HepG2 (cell line): ENCODE results near the gene ATOH8. TPM values are rescaled to one million over a fixed set of nuclear protein-coding genes. Genes with fewer than 3 reads are reported as not detected.

Experiments
- ATAC-seq: fragments of 200-7000 bp; cut with Tn5 transposase; 3 replicates; pipeline ENCODE4 v1.9.1; 2020; ENCODE audit warnings: mild to moderate bottlenecking, moderate library complexity
- BruUV-seq: library from RNA; stranded (reverse); fragments of 400-500 nt; replicated peaks from 2 replicates; lab custom pipeline; 2021; lab: Mats Ljungman, UMichigan
- CTCF ChIA-PET: fragments of 300-600 bp; formaldehyde crosslinking; extraction: SDS; loops from one replicate; lab custom pipeline; 2021; ENCODE audit warnings: low total read pairs, inconsistent platforms, low intra/inter-chr PET ratio; lab: Yijun Ruan, JAX
- POLR2A ChIA-PET: fragments of 350-600 bp; sonication (Branson Sonifier 250); formaldehyde crosslinking; loops from one replicate; lab custom pipeline; 2020; ENCODE audit warnings: antibody characterized with exemption, inconsistent platforms; lab: Yijun Ruan, JAX
- DNase-seq: peaks from one replicate; pipeline ENCODE4 v3.0.0-alpha.2; 2015; ENCODE audit warnings: low spot score
- FAIRE-seq: peaks from 3 replicates; lab custom pipeline; 2011; peaks lifted over from hg19 to GRCh38; lab: Jason Lieb, UNC
- H2AFZ ChIP-seq: one replicate; pipeline ENCODE4 v1.6.1; 2011; ENCODE audit warnings: low read length, inconsistent platforms
- H3K27ac ChIP-seq: fragments of 300-600 bp; 3 replicates; pipeline ENCODE4 v1.8.0; 2011; ENCODE audit warnings: mixed run types, mild to moderate bottlenecking, mixed read lengths, low read length, inconsistent platforms; ENCODE audit not compliant: insufficient read depth; ENCODE audit errors: extremely low read length
- H3K27me3 ChIP-seq, 2 experiments: fragments of 200-600 bp in 1 of 2; 2 replicates in 1 of 2; 3 replicates in 1 of 2; pipeline versions ENCODE4 v1.6.0 to v1.8.0; 2011; ENCODE audit warnings: low read length in 2 of 2, mild to moderate bottlenecking in 2 of 2, moderate library complexity in 2 of 2, inconsistent platforms in 1 of 2; ENCODE audit not compliant: insufficient read depth in 2 of 2, control insufficient read depth in 1 of 2
- H3K36me3 ChIP-seq, 2 experiments: fragments of 200-600 bp in 1 of 2; replicated peaks in 1 of 2; 2 replicates in 1 of 2; 3 replicates in 1 of 2; pipeline versions ENCODE4 v1.5.1 to v1.8.0; 2011; ENCODE audit warnings: low read length in 2 of 2, inconsistent platforms in 1 of 2; ENCODE audit not compliant: insufficient read depth in 2 of 2, control insufficient read depth in 1 of 2
- H3K4me1 ChIP-seq: 2 replicates; pipeline ENCODE4 v1.5.1; 2012; ENCODE audit warnings: low read length, inconsistent platforms; ENCODE audit not compliant: insufficient read depth
- H3K4me2 ChIP-seq: 2 replicates; pipeline ENCODE4 v1.6.0; 2011; ENCODE audit warnings: low read depth, low read length, inconsistent platforms
- H3K4me3 ChIP-seq, 3 experiments: fragments of 200-600 bp in 1 of 3; sonication (generic), shearing (Covaris generic) in 1 of 3; replicated peaks in 1 of 3; 2 replicates each; pipeline ENCODE4 v1.5.1; 2011 to 2016; ENCODE audit warnings: low read length in 3 of 3, inconsistent platforms in 2 of 3, low read depth in 2 of 3, mild to moderate bottlenecking in 2 of 3, control low read depth in 1 of 3, mixed read lengths in 1 of 3; ENCODE audit not compliant: insufficient read depth in 1 of 3
- H3K79me2 ChIP-seq: one replicate; pipeline ENCODE4 v1.6.1; 2011; ENCODE audit warnings: low read length, inconsistent platforms; ENCODE audit not compliant: insufficient read depth
- H3K9ac ChIP-seq: 2 replicates; pipeline ENCODE4 v1.6.0; 2011; ENCODE audit warnings: mild to moderate bottlenecking, low read depth, low read length, inconsistent platforms; ENCODE audit not compliant: insufficient read depth
- H3K9me3 ChIP-seq: 2 replicates; pipeline ENCODE4 v1.5.1; 2012; ENCODE audit warnings: mild to moderate bottlenecking, low read length
- H4K20me1 ChIP-seq: 2 replicates; pipeline ENCODE4 v1.6.0; 2011; ENCODE audit warnings: inconsistent platforms, mild to moderate bottlenecking, low read length, moderate library complexity; ENCODE audit not compliant: insufficient read depth
- ELK4 ChIP-seq: sonication (generic); formaldehyde crosslinking; IDR thresholded peaks from 2 replicates; pipeline ENCODE4 v1.9.0; 2021; ENCODE audit warnings: missing genetic modification reagents, borderline replicate concordance
- POGK ChIP-seq: sonication (generic); formaldehyde crosslinking; conservative IDR thresholded peaks from 2 replicates; pipeline ENCODE4 v1.8.0; 2022; ENCODE audit warnings: mild to moderate bottlenecking, moderate library complexity, missing genetic modification reagents
- ZNF577 ChIP-seq: sonication (generic); formaldehyde crosslinking; IDR thresholded peaks from 2 replicates; pipeline ENCODE4 v1.4.0; 2020; ENCODE audit warnings: mild to moderate bottlenecking, low read depth, missing genetic modification reagents, borderline replicate concordance
- WGBS: methylation state at CpG from one replicate; pipeline ENCODE4 v1.1.6; 2017; ENCODE audit warnings: low lambda C conversion rate; 5-methylcytosine and 5-hydroxymethylcytosine counted together
- in situ Hi-C: cut with HindIII; loops from 2 replicates; pipeline ENCODE4 v1.10.0; 2017; ENCODE audit warnings: low pct_unique_long_range_greater_than_20kb; ENCODE audit not compliant: extremely low pct_ligation_motif_present
- intact Hi-C: fragments of 100-400 bp; cut with micrococcal nuclease; formaldehyde crosslinking; loops from one replicate; pipeline ENCODE4 v1.10.0; 2022; ENCODE audit not compliant: unreplicated experiment
- polyA plus RNA-seq, 8 experiments: library from polyadenylated mRNA; depleted of rRNA in 3 of 8; stranded (reverse) in 7 of 8; unstranded in 1 of 8; fragments of >200 nt; fragmentation: Illumina TruSeq in 4 of 8; extraction: Trizol in 4 of 8; gene quantifications; 2 replicates each; pipeline versions ENCODE4 v1.2.1 to v1.2.3, GENCODE V29; 2011 to 2016; ENCODE audit warnings: low read depth in 4 of 8, missing spikeins in 1 of 8, mixed read lengths in 1 of 8; ENCODE audit not compliant: insufficient read depth in 1 of 8
- total RNA-seq, 5 experiments: library from RNA; depleted of rRNA; stranded (reverse); fragments of >200 nt; fragmentation: Illumina TruSeq; extraction: Trizol; gene quantifications; 2 replicates each; pipeline ENCODE4 v1.2.3, GENCODE V29; 2016; ENCODE audit warnings: low read depth in 1 of 5
- TF ChIP-seq, protein P1 (sequence below): sonication (generic); formaldehyde crosslinking; conservative IDR thresholded peaks from 2 replicates; pipeline ENCODE4 v1.8.1; 2023; ENCODE audit warnings: missing genetic modification reagents
- TF ChIP-seq, protein P2 (sequence below): sonication (generic); formaldehyde crosslinking; IDR thresholded peaks from 2 replicates; pipeline ENCODE4 v1.8.1; 2023; ENCODE audit warnings: mild to moderate bottlenecking, moderate library complexity, missing genetic modification reagents

Gene ATOH8
- total and polyA plus RNA-seq, 2 of the 13 experiments (the other 11 are each of a cell fraction or from before 2014, with no cell fraction given) = 0.13 to 0.61 TPM

DNA sequence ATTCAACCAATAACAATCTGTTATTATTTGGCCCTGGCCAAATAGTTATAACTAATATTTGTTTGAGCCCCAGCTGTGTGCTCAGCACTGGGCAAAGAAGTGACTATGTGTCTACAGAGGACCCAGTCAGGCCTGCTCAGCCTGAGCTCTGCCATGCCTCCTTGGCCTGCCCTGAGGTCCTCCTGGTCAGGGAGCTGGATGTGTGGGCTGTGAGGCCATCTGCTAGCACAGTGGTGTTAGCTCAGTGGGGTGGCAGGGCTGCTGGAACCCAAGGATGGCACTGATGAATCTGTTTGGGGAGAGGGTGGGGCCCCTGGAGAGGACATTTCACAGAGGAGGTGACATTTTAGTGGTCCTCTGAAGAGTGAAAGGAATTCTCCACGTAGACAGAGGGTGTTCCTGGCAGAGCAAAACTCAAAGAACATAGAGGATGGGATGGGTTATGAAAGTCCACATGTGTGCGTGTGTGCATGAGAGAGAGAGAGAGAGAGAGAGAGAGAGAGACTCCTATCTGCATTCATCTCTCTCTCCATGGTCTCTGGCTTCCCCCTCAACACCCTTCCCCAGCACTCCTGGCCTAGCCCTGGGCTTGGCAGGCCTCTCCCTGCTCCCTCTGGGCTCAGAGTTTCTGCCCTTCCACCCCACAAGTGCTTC, 21.2 kb upstream of the ATOH8 start:
- H3K4me1 ChIP-seq = peaks cover 16% of the 10 kb centered on the region; the same call in 1 of the 2 replicates
- DNase-seq = no peak
- WGBS = 28% methylated on average over 2 of the region's 2 CpGs
- no peaks in the 10 kb centered on the region for H3K9me3 ChIP-seq
- intact Hi-C loops (no loop called here), in situ Hi-C loops (loop anchor here (10.0 kb wide), 1 partner anchor 342 kb away; no protein-coding TSS in a partner anchor)
- POLR2A ChIA-PET = no interaction called here
- CTCF ChIA-PET = no interaction called here
- H3K27ac ChIP-seq = no peak overlapping the region
- no peak overlapping the region for H3K9ac ChIP-seq
- TF ChIP-seq, protein P1, sequence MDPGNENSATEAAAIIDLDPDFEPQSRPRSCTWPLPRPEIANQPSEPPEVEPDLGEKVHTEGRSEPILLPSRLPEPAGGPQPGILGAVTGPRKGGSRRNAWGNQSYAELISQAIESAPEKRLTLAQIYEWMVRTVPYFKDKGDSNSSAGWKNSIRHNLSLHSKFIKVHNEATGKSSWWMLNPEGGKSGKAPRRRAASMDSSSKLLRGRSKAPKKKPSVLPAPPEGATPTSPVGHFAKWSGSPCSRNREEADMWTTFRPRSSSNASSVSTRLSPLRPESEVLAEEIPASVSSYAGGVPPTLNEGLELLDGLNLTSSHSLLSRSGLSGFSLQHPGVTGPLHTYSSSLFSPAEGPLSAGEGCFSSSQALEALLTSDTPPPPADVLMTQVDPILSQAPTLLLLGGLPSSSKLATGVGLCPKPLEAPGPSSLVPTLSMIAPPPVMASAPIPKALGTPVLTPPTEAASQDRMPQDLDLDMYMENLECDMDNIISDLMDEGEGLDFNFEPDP (CRISPR knock-in tag) = no peak
- TF ChIP-seq POGK (CRISPR knock-in tag) (no peak), ZNF577 (no peak), ELK4 (CRISPR knock-in tag) (no peak)
- TF ChIP-seq, protein P2, sequence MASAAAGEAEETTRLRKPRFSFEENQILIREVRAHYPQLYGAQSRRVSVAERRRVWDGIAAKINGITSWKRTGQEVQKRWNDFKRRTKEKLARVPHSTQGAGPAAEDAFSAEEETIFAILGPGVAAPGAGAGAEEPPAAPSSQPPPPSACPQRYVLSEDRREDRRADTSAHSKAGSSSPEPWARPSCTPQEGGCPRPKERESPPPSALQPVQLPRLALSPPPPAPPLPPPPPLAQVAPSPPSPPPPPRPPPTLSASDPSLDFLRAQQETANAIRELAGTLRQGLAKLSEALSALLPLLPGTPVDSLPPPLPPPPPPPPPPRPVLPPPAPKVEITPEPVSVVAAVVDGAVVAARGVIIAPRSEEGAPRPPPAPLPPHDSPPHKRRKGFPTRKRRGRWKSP (CRISPR knock-in tag) = no peak
- no TSS peak for BruUV-seq
- H4K20me1 ChIP-seq = no peaks in the 10 kb centered on the region
- no peak overlapping the region for H2AFZ ChIP-seq
- H3K27me3 ChIP-seq = peaks cover 5 to 38% of the 10 kb centered on the region in 2 experiments
- no peak for ATAC-seq
- no peak for FAIRE-seq
- H3K36me3 ChIP-seq = no peaks in the 10 kb centered on the region
- H3K4me3 ChIP-seq = no peak overlapping the region
- H3K4me2 ChIP-seq = no peak overlapping the region
- H3K79me2 ChIP-seq = no peaks in the 10 kb centered on the region
